ENCODE data around the gene MYO3B. TPM values are rescaled to one million over a fixed set of nuclear protein-coding genes. Genes with fewer than 3 reads are reported as not detected.
"Not testable (repeated sequence)": the region's sequence is repeated elsewhere in the genome, so short reads cannot be mapped to it uniquely, and the experiment has no call there.

The MYO3B gene
- total RNA-seq, 2 donors from 2014 or later, result 2.0 to 4.7 TPM

- ATAC-seq, result no peak
- intact Hi-C loops (cut with DNase I), result no loop called here
- Histone ChIP-seq H3K9me3 (no peaks in the 10 kb centered on the region), H3K4me1 (no peaks in the 10 kb centered on the region), H3K4me3 (no peak overlapping the region), H3K36me3 (replicated peaks in 1 of 2; ENCODE audit: insufficient read depth in 1 of 2, low read depth in 2 of 2) (no peaks in the 10 kb centered on the region), H3K27ac (no peak overlapping the region), H3K27me3 (no peaks in the 10 kb centered on the region)
- DNase-seq, result no peak
- WGBS, 2 donors, result 82 to 83% methylated on average over 3 of the region's 3 CpGs
- no peak for TF ChIP-seq POLR2A (IDR thresholded peaks at IDR 0.05)
- TF ChIP-seq CTCF (IDR thresholded peaks at IDR 0.05), result no peak
Observed at GRCh38 chr2:170344663-170345346, 166.9 kb downstream of the MYO3B start.

- Histone ChIP-seq H3K27me3 (no peaks in the 10 kb centered on the region), H3K4me1 (no peaks in the 10 kb centered on the region), H3K36me3 (replicated peaks in 1 of 2; ENCODE audit: insufficient read depth in 1 of 2, low read depth in 2 of 2) (no peaks in the 10 kb centered on the region), H3K9me3 (no peaks in the 10 kb centered on the region), H3K4me3 (no peak overlapping the region), H3K27ac (no peak overlapping the region)
- TF ChIP-seq POLR2A (IDR thresholded peaks at IDR 0.05), result no peak
- TF ChIP-seq CTCF (IDR thresholded peaks at IDR 0.05), result no peak
- DNase-seq, result no peak
- no peak for ATAC-seq
- intact Hi-C loops (cut with DNase I), result no loop called here
- WGBS, 2 donors, result 66 to 68% methylated on average over 2 of the region's 2 CpGs
Observed at GRCh38 chr2:170345607-170346006, 167.7 kb downstream of the MYO3B start.

- WGBS, 2 donors, result 43 to 49% methylated on average over 5 of the region's 5 CpGs
- intact Hi-C loops (cut with DNase I), result not testable (repeated sequence)
Observed at GRCh38 chr2:170349269-170349668, 171.3 kb downstream of the MYO3B start.

GRCh38 chr2:170350929-170351826 is 173.2 kb downstream of the MYO3B start:
- ATAC-seq (no peak), DNase-seq (no peak)
- Histone ChIP-seq H3K27ac (no peak overlapping the region), H3K9me3 (no peaks in the 10 kb centered on the region), H3K27me3 (no peaks in the 10 kb centered on the region), H3K4me3 (no peak overlapping the region), H3K4me1 (no peaks in the 10 kb centered on the region), H3K36me3 (replicated peaks in 1 of 2; ENCODE audit: insufficient read depth in 1 of 2, low read depth in 2 of 2) (no peaks in the 10 kb centered on the region)
- WGBS, 2 donors, result 56 to 64% methylated on average over 4 of the region's 4 CpGs
- TF ChIP-seq CTCF (IDR thresholded peaks at IDR 0.05), result no peak
- TF ChIP-seq POLR2A (IDR thresholded peaks at IDR 0.05), result no peak
- intact Hi-C loops (cut with DNase I), result no loop called here

More at GRCh38 chr2:170349269-170349668, 171.3 kb downstream of the MYO3B start:
- H3K4me1 ChIP-seq; DNase-seq; H3K27ac ChIP-seq; H3K36me3 ChIP-seq (replicated peaks in 1 of 2; ENCODE audit: insufficient read depth in 1 of 2, low read depth in 2 of 2); H3K27me3 ChIP-seq; H3K4me3 ChIP-seq; ATAC-seq; H3K9me3 ChIP-seq: not testable (repeated sequence)

- no peak for ATAC-seq
- DNase-seq, result no peak
- intact Hi-C loops (cut with DNase I), result no loop called here
Observed at GRCh38 chr2:170353723-170354122, 175.8 kb downstream of the MYO3B start.

More at GRCh38 chr2:170353723-170354122, 175.8 kb downstream of the MYO3B start:
- Histone ChIP-seq H3K27ac (no peak overlapping the region), H3K36me3 (replicated peaks in 1 of 2; ENCODE audit: insufficient read depth in 1 of 2, low read depth in 2 of 2) (no peaks in the 10 kb centered on the region), H3K4me1 (no peaks in the 10 kb centered on the region), H3K27me3 (no peaks in the 10 kb centered on the region), H3K9me3 (no peaks in the 10 kb centered on the region), H3K4me3 (no peak overlapping the region)
- 65 to 73% methylated on average over 2 of the region's 2 CpGs for WGBS, 2 donors
- TF ChIP-seq CTCF (IDR thresholded peaks at IDR 0.05) (no peak), POLR2A (IDR thresholded peaks at IDR 0.05) (no peak)

All from body of pancreas (tissue), 4 donors.